Left lung (tissue), 10 donors: ENCODE results near the gene SWAP70. TPM values are rescaled to one million over a fixed set of nuclear protein-coding genes. Genes with fewer than 3 reads are reported as not detected.
"Not testable (repeated sequence)": the region's sequence is repeated elsewhere in the genome, so short reads cannot be mapped to it uniquely, and the experiment has no call there.

Source experiments
- ATAC-seq: fragments of 200-7000 bp; cut with Tn5 transposase; one replicate; pipeline ENCODE4 v1.9.1; 2020; ENCODE audit warnings: moderate library complexity
- DNase-seq, 4 donors: peaks; one replicate each; pipeline ENCODE4 v3.0.0-alpha.2; 2013 to 2020
- H3K27ac ChIP-seq, 2 donors: fragments of 200-600 bp; sonication (generic) in 1 of 2; one replicate each; pipeline versions ENCODE4 v1.5.0 to v1.8.0; 2020 to 2021
- H3K27me3 ChIP-seq, 2 donors: fragments of 200-600 bp; sonication (generic) in 1 of 2; one replicate each; pipeline versions ENCODE4 v1.5.0 to v1.8.0; 2020 to 2021
- H3K36me3 ChIP-seq, 2 donors: fragments of 200-600 bp; sonication (generic) in 1 of 2; one replicate each; pipeline versions ENCODE4 v1.5.0 to v1.8.0; 2020 to 2021
- H3K4me1 ChIP-seq, 2 donors: fragments of 200-600 bp; one replicate each; pipeline ENCODE4 v1.8.0; 2021
- H3K4me3 ChIP-seq, 2 donors: fragments of 200-600 bp; sonication (generic) in 1 of 2; one replicate each; pipeline versions ENCODE4 v1.5.0 to v1.8.0; 2020 to 2021; ENCODE audit warnings: mild to moderate bottlenecking in 1 of 2
- H3K9me3 ChIP-seq, 2 donors: fragments of 200-600 bp; sonication (generic) in 1 of 2; one replicate each; pipeline versions ENCODE4 v1.5.0 to v1.8.0; 2020 to 2021
- CTCF ChIP-seq, 2 donors: fragments of 200-600 bp; sonication (generic) in 1 of 2; IDR thresholded peaks; one replicate each; pipeline versions ENCODE4 v1.5.0 to v1.8.0; 2021; ENCODE audit warnings: antibody characterized with exemption in 2 of 2
- intact Hi-C, 2 donors: fragments of 100-400 bp; cut with DNase I; formaldehyde crosslinking; loops; one replicate each; pipeline versions ENCODE4 v1.11.2 to v1.14.2; 2022
- polyA plus RNA-seq, 6 donors: library from polyadenylated mRNA; unstranded; fragments of 120-200 nt; gene quantifications; one replicate each; pipeline ENCODE4 v1.2.1, GENCODE V29; 2013; ENCODE audit not compliant: insufficient read length in 6 of 6
- total RNA-seq, 2 donors: library from RNA; stranded (reverse); fragmentation: NEBNext Ultra II Directional; extraction: Animal tissue kit (Norgen Biotek cat#: 25700); gene quantifications; one replicate each; pipeline ENCODE4 v1.2.1, GENCODE V29; 2021
- donor health status: DM: no; HTN: yes; CAD: no.
- donor health status: DM: no; HTN: no; CAD: no.

The SWAP70 gene
- total and polyA plus RNA-seq, 8 donors, result 20.5 to 50.8 (median 26.1) TPM

- Histone ChIP-seq H3K4me1 (peaks cover 0 to 19% of the 10 kb centered on the region in 2 donors), H3K36me3 (no peaks in the 10 kb centered on the region), H3K27ac (no peak overlapping the region), H3K4me3 (no peak overlapping the region), H3K9me3 (no peaks in the 10 kb centered on the region), H3K27me3 (no peaks in the 10 kb centered on the region)
- no peak for ATAC-seq
- TF ChIP-seq CTCF (IDR thresholded peaks at IDR 0.05), result no peak
- no peak for DNase-seq
- intact Hi-C loops, result loop anchor here in 1 of 2 donors (10.0 kb wide), 1 partner anchor 137 kb away; no protein-coding TSS in a partner anchor
Measured at GRCh38 chr11:9617940-9618339, 45.9 kb upstream of the SWAP70 start.

DNA sequence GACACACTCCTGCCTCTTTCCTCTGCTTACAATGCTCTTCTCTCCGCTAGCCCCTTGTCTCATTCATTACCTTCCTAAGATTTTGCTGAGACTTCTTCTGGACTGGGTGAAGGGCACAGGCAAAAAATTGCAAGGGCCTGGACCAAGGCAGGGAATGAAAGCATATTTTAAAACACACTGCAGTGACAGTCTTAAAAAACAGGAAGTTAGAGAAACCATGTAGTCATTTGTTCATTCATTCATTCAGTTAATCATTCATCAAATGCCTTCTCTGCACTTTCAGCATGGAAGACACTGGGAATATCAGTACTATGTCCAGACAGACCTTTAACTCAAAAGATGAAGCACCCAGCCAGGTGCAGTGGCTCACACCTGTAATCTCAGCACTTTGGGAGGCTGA, 44.9 kb upstream of the SWAP70 start:
- no peaks in the 10 kb centered on the region for H3K36me3 ChIP-seq
- no peak for DNase-seq

DNA sequence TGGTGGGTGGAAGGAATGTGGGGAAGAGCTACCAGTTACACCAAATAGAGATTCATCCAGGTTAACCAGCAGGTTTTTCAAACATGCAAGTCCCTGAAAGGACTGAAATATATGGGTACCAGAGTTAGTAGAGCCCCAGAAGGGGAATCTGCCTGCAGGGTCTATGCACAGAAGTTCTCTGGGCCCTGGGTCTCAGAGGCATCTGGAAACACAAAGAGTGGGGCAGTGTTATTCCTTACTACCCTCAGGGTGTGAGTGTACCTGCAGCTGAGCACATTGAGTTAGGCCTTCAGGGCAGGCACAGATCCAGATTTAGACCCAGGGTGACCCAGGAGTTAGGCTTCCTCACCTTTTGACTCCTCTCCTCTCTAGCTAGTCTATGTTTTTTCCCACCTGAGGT, 43.9 kb upstream of the SWAP70 start:
- H3K27ac ChIP-seq, result no peak overlapping the region
- ATAC-seq, result no peak
- H3K4me3 ChIP-seq, result no peak overlapping the region
- no peak for TF ChIP-seq CTCF (IDR thresholded peaks at IDR 0.05)
- H3K27me3 ChIP-seq, result no peaks in the 10 kb centered on the region
- H3K4me1 ChIP-seq, result peaks cover 0 to 4% of the 10 kb centered on the region in 2 donors
- H3K9me3 ChIP-seq, result no peaks in the 10 kb centered on the region
- no peak for DNase-seq
- no peaks in the 10 kb centered on the region for H3K36me3 ChIP-seq
- intact Hi-C loops, result loop anchor here in 1 of 2 donors (10.0 kb wide), 1 partner anchor 135 kb away; no protein-coding TSS in a partner anchor

More for the DNA sequence above, 44.9 kb upstream of the SWAP70 start:
- Histone ChIP-seq H3K4me1 (peaks cover 0 to 12% of the 10 kb centered on the region in 2 donors), H3K4me3 (no peak overlapping the region), H3K9me3 (no peaks in the 10 kb centered on the region), H3K27me3 (no peaks in the 10 kb centered on the region), H3K27ac (no peak overlapping the region)
- TF ChIP-seq CTCF (IDR thresholded peaks at IDR 0.05), result no peak
- no peak for ATAC-seq
- intact Hi-C loops, result loop anchor here in 1 of 2 donors (10.0 kb wide), 1 partner anchor 136 kb away; no protein-coding TSS in a partner anchor

DNA sequence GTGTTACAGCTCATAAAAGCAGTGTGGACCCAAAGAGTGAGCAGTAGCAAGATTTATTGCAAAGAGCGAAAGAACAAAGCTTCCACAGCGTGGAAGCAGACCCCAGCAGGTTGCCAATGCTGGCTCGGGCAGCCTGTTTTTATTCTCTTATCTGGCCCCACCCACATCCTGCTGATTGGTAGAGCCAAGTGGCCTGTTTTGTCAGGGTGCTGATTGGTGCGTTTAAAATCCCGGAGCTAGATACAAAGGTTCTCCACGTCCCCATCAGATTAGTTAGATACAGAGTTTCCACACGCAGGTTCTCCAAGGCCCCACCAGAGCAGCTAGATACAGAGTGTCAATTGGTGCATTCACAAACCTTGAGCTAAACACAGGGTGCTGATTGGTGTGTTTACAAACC, 41.5 kb upstream of the SWAP70 start:
- intact Hi-C loops, H3K4me1 ChIP-seq, H3K9me3 ChIP-seq, H3K27me3 ChIP-seq, H3K27ac ChIP-seq, H3K36me3 ChIP-seq, DNase-seq, H3K4me3 ChIP-seq, ATAC-seq: not testable (repeated sequence)

DNA sequence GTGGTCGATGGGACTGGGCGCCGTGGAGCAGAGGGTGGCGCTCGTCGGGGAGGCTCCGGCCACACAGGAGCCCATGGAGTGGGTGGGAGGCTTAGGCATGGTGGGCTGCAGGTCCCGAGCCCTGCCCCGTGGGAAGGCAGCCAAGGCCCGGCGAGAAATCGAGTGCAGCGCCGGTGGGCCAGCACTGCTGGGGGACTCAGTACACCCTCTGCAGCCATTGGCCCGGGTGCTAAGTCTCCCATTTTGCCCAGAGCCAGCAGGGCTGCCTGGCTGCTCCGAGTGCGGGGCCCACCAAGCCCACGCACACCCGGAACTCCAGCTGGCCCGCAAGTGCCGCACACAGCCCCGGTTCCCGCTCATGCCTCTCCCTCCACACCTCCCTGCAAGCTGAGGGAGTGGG, 40.8 kb upstream of the SWAP70 start:
- intact Hi-C loops, H3K4me3 ChIP-seq, H3K27ac ChIP-seq, H3K9me3 ChIP-seq, H3K36me3 ChIP-seq, ATAC-seq, H3K27me3 ChIP-seq, DNase-seq, H3K4me1 ChIP-seq: not testable (repeated sequence)

DNA sequence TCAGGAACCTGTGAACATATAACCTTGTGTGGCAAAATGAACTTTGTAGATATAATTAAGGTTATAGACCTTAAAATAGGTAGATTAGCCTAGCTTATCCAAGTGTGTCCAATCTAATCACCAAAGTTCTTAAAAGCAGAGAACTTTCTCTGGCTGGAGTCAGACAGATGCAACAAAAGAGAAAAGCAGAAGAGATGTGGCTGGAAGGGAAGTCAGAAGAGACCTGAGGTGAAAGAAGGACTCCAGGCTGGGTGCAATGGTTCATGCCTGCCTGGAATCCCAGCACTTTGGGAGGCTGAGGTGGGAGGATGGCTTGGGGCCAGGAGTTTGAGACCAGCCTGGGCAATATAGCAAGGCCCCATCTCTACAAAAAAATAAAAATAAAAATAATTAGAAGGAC, 39.4 kb upstream of the SWAP70 start:
- DNase-seq, result no peak
- no peak overlapping the region for H3K27ac ChIP-seq
- H3K4me1 ChIP-seq, result peaks cover 0 to 7% of the 10 kb centered on the region in 2 donors
- no peak for TF ChIP-seq CTCF (IDR thresholded peaks at IDR 0.05)
- H3K36me3 ChIP-seq, result no peaks in the 10 kb centered on the region
- no peaks in the 10 kb centered on the region for H3K9me3 ChIP-seq
- no peak for ATAC-seq
- no peak overlapping the region for H3K4me3 ChIP-seq
- intact Hi-C loops, result no loop called here
- H3K27me3 ChIP-seq, result no peaks in the 10 kb centered on the region
